ENCODE results near the gene ZC2HC1B. TPM values are rescaled to one million over a fixed set of nuclear protein-coding genes. Genes with fewer than 3 reads are reported as not detected.

Gene ZC2HC1B
- total RNA-seq, 4 donors from 2014 or later, result not detected

DNA sequence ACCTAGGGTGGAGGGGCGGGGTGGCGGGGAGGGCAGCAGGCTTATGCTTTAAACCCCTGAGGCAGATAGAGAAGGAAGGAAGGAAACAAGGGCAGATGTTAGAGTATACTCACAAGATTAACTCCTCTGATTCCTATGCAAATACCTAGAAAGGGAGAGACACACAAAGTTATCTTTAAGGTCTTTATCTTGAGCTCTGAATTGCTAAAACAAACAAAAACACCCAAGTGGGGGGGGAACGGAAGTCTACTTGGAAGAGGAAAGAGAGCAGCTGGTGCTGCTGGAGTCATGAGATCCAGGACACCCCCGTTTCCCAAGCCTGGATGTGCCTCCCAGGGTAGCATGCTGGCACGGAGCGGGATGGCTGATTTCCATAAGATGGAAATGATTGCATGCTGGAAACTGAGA is 100.4 kb downstream of the ZC2HC1B start:
- 52 to 62% methylated on average over 6 of the region's 6 CpGs for whole genome bisulfite sequencing, 2 donors
- intact Hi-C loops (cut with DNase I; ENCODE audit: low total_unique reads), result no loop called here
- DNase-seq (ENCODE audit: low spot score in 2 of 2), result no peak
- H3K4me3 ChIP-seq (ENCODE audit: low read depth, poor library complexity, severe bottlenecking), result no peak overlapping the region
- TF ChIP-seq, protein P1, sequence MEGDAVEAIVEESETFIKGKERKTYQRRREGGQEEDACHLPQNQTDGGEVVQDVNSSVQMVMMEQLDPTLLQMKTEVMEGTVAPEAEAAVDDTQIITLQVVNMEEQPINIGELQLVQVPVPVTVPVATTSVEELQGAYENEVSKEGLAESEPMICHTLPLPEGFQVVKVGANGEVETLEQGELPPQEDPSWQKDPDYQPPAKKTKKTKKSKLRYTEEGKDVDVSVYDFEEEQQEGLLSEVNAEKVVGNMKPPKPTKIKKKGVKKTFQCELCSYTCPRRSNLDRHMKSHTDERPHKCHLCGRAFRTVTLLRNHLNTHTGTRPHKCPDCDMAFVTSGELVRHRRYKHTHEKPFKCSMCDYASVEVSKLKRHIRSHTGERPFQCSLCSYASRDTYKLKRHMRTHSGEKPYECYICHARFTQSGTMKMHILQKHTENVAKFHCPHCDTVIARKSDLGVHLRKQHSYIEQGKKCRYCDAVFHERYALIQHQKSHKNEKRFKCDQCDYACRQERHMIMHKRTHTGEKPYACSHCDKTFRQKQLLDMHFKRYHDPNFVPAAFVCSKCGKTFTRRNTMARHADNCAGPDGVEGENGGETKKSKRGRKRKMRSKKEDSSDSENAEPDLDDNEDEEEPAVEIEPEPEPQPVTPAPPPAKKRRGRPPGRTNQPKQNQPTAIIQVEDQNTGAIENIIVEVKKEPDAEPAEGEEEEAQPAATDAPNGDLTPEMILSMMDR (IDR thresholded peaks at IDR 0.05), result no peak
- no peak for TF ChIP-seq POLR2A (IDR thresholded peaks at IDR 0.05)

DNA sequence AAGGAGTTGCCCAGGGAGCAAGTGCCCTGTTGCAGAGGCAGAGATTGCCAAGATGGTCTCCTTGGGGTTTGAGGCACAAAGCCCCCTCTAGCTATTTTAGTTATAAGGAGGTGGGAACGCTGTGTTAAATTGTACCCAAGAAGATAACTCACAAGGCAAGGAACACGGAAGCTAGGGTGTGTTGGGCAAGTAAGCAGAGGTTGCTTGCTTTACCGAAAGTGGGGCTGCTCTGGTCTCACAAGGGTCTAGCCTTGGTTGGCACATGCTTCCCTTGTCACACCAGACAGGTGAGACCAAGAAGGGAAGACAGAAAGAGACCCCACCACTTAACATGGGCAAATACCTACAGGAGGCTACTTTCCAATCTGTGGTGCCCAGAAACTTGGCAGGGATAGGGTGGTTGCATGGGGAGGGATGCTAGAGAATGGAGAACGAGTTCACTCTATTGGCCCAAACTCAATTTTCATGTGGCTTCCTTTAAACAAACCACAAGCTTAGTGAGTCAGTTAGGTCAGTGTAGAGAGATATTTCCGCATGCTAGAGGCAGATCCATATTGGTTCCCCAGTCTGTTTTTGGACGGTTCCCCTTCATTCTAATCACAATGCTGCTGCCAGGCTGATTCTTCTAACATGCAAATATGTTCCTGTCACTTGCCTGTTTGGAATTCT is 101.4 kb downstream of the ZC2HC1B start:
- H3K4me3 ChIP-seq (ENCODE audit: low read depth, poor library complexity, severe bottlenecking), result no peak overlapping the region
- intact Hi-C loops (cut with DNase I; ENCODE audit: low total_unique reads), result no loop called here
- DNase-seq (ENCODE audit: low spot score in 2 of 2), result no peak
- TF ChIP-seq POLR2A (IDR thresholded peaks at IDR 0.05), result no peak
- TF ChIP-seq, protein P1 (IDR thresholded peaks at IDR 0.05), result no peak
- WGBS, 2 donors, result 63 to 67% methylated on average over 6 of the region's 6 CpGs

DNA sequence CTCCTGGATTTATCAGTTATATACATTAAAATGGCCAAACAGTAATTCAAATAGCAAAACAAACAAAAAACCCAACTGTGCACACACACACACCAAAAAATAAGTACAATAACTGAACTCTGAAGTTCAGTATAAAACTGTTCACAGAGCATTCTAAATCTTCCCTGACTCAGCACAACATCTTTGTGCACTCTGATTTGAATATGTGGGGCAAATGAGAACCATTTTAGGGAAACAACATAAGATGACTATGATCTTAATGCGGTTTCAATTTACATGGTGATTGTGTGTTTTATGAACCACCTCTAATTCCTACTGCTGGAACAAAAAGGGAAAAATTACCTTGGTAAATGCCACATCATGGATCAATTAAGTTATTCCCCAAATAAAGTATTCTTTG is 102.0 kb downstream of the ZC2HC1B start:
- no peak overlapping the region for H3K4me3 ChIP-seq (ENCODE audit: low read depth, poor library complexity, severe bottlenecking)
- no peak for TF ChIP-seq POLR2A (IDR thresholded peaks at IDR 0.05)
- TF ChIP-seq, protein P1 (IDR thresholded peaks at IDR 0.05), result no peak
- intact Hi-C loops (cut with DNase I; ENCODE audit: low total_unique reads), result no loop called here
- 63 to 78% methylated on average over 1 of the region's 1 CpG for WGBS, 2 donors
- no peak for DNase-seq (ENCODE audit: low spot score in 2 of 2)

DNA sequence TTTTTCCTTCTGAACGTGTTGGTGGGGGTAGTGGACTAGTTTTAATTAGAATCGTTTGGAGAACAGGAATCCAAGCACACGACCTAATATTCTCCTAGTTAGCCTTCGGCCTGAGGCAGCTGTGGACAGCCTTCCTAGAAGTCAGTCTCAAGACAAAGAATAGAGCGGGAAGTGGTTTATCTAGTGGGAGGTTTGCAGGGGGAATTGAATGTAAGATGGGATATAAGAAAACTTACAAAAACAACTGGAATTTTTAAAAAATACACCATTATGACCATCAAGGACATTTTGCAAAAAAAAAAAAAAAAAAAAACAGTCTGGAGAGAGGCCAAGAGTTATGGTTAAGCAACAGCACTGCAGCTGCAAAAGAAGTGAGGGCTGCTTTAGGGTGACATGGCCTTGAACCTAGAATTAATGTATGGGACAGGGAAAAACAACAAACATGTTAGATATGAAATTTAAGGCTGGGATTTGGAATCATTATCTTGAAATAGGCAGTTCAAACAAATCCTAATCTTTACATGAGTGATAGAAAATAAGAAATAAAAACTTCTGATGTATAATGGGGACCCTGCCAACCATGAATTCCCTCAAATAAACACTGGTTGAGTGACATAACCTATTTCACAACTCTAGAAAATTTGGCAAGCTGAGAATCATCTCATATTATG is 103.6 kb downstream of the ZC2HC1B start:
- intact Hi-C loops (cut with DNase I; ENCODE audit: low total_unique reads), result no loop called here
- DNase-seq (ENCODE audit: low spot score in 2 of 2), result no peak
- TF ChIP-seq, protein P1 (IDR thresholded peaks at IDR 0.05), result no peak
- TF ChIP-seq POLR2A (IDR thresholded peaks at IDR 0.05), result no peak
- no peak overlapping the region for H3K4me3 ChIP-seq (ENCODE audit: low read depth, poor library complexity, severe bottlenecking)
- 58 to 65% methylated on average over 5 of the region's 5 CpGs for WGBS, 2 donors

DNA sequence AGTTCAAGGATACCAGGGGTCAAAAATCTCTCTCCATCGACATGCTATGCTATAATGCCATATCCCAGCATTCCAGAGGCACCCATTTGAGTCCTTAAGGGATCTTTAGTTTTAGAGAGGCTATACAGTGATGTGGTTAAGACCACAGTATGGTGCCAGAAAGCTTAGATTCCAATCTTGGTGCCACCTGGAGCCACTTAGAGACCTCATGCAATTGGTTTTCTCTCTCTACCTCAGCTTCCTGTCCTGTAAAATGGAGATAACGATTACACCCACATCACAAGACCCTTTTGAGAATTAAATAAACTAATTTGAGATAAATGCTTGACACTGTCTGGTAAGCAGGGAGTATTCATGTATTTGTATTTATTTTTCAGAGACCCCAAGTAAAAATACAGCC is 104.8 kb downstream of the ZC2HC1B start:
- intact Hi-C loops (cut with DNase I; ENCODE audit: low total_unique reads), result no loop called here
- TF ChIP-seq, protein P1 (IDR thresholded peaks at IDR 0.05), result no peak
- TF ChIP-seq POLR2A (IDR thresholded peaks at IDR 0.05), result no peak
- WGBS, 2 donors, result 49 to 58% methylated on average over 2 of the region's 2 CpGs
- no peak for DNase-seq (ENCODE audit: low spot score in 2 of 2)
- H3K4me3 ChIP-seq (ENCODE audit: low read depth, poor library complexity, severe bottlenecking), result no peak overlapping the region
